H1 (cell line): ENCODE measurements around the gene COL4A2.

Experiments used
- CTCF ChIP-seq, 3 experiments: IDR thresholded peaks; 1 replicate in 2 of 3; 2 replicates in 1 of 3; pipeline versions ENCODE4 v1.5.1 to v1.6.1; 2011; ENCODE audit warnings: low read length in 3 of 3, mild to moderate bottlenecking in 3 of 3, inconsistent platforms in 2 of 3, low read depth in 1 of 3, moderate library complexity in 1 of 3; ENCODE audit not compliant: insufficient read depth in 1 of 3; ENCODE audit errors: control extremely low read depth in 1 of 3
- POLR2A ChIP-seq, 2 experiments: IDR thresholded peaks; 1 replicate in 1 of 2; 2 replicates in 1 of 2; pipeline ENCODE4 v1.6.1; 2011; ENCODE audit warnings: low read depth in 2 of 2, low read length in 2 of 2, mild to moderate bottlenecking in 2 of 2; ENCODE audit errors: control extremely low read depth in 1 of 2
- RXRA ChIP-seq: IDR thresholded peaks from 2 replicates; pipeline ENCODE4 v1.6.1; 2011; ENCODE audit warnings: low read depth, mild to moderate bottlenecking, low read length, moderate library complexity; ENCODE audit not compliant: insufficient read depth

- TF ChIP-seq CTCF (IDR thresholded peaks at IDR 0.05; ENCODE audit: control extremely low read depth in 1 of 3, insufficient read depth in 1 of 3, low read depth in 1 of 3, low read length in 3 of 3), result no peak
- TF ChIP-seq POLR2A (IDR thresholded peaks at IDR 0.05; ENCODE audit: control extremely low read depth in 1 of 2, low read depth in 2 of 2, low read length in 2 of 2), result no peak
- no peak for TF ChIP-seq RXRA
Observed at GRCh38 chr13:110304256-110304655, 2.8 kb upstream of the COL4A2 start.
